ENCODE results near the gene NSMCE4A. TPM values are rescaled to one million over a fixed set of nuclear protein-coding genes. Genes with fewer than 3 reads are reported as not detected.

The NSMCE4A gene
- total RNA-seq, 2 experiments from 2014 or later = 34.2 to 36.5 TPM

GRCh38 chr10:121990015-121990677 is 15.1 kb upstream of the NSMCE4A start:
- no peak for ATAC-seq (ENCODE audit: poor library complexity)
- no peak for TF ChIP-seq CTCF (IDR thresholded peaks at IDR 0.05)
- DNase-seq = no peak
- H3K4me1 ChIP-seq (ENCODE audit: insufficient read depth, low read length) = no peaks in the 10 kb centered on the region
- H3K9me3 ChIP-seq (ENCODE audit: control insufficient read depth in 1 of 2, insufficient read depth in 1 of 2, low read length in 2 of 2) = peaks cover 5 to 9% of the 10 kb centered on the region in 2 experiments
- ChIA-PET POLR2A (no interaction called here), CTCF (no interaction called here)
- H3K27ac Mint-ChIP-seq = no peak overlapping the region
- peaks cover 5 to 10% of the 10 kb centered on the region in 2 experiments for H3K27me3 ChIP-seq (ENCODE audit: control insufficient read depth in 1 of 2, insufficient read depth in 2 of 2, low read length in 2 of 2)
- no peak overlapping the region for H3K4me3 Mint-ChIP-seq
- H3K27ac ChIP-seq (ENCODE audit: low read depth in 1 of 2, low read length in 2 of 2) = no peak overlapping the region
- H3K4me1 Mint-ChIP-seq (ENCODE audit: low read depth) = no peaks in the 10 kb centered on the region
- H3K27me3 Mint-ChIP-seq = peaks cover 58% of the 10 kb centered on the region
- no peaks in the 10 kb centered on the region for H3K36me3 Mint-ChIP-seq (ENCODE audit: low read depth)
- H3K4me3 ChIP-seq (ENCODE audit: low read length) = no peak overlapping the region
- peaks cover 4% of the 10 kb centered on the region for H3K9me3 Mint-ChIP-seq
- no peaks in the 10 kb centered on the region for H3K36me3 ChIP-seq (ENCODE audit: insufficient read depth, low read length)
- intact Hi-C loops (cut with DNase I, micrococcal nuclease) = no loop called here

- no peak within 1 kb of the TSS for H3K4me3 ChIP-seq (ENCODE audit: low read length)
- Mint-ChIP-seq H3K4me1 (ENCODE audit: low read depth) (no peaks in the 10 kb centered on the region), H3K27ac (no peak within 1 kb of the TSS), H3K27me3 (peaks cover 49% of the 10 kb centered on the region), H3K4me3 (no peak within 1 kb of the TSS), H3K36me3 (ENCODE audit: low read depth) (peaks cover 10% of the 10 kb centered on the region), H3K9me3 (peaks cover 12% of the 10 kb centered on the region)
- peaks cover 17 to 22% of the 10 kb centered on the region in 2 experiments for H3K9me3 ChIP-seq (ENCODE audit: control insufficient read depth in 1 of 2, insufficient read depth in 1 of 2, low read length in 2 of 2)
- no peak for ATAC-seq (ENCODE audit: poor library complexity)
- no peaks in the 10 kb centered on the region for H3K4me1 ChIP-seq (ENCODE audit: insufficient read depth, low read length)
- no peak within 1 kb of the TSS for H3K27ac ChIP-seq (ENCODE audit: low read depth in 1 of 2, low read length in 2 of 2)
- DNase-seq = no peak
- H3K27me3 ChIP-seq (ENCODE audit: control insufficient read depth in 1 of 2, insufficient read depth in 2 of 2, low read length in 2 of 2) = peaks cover 10 to 12% of the 10 kb centered on the region in 2 experiments
- ChIA-PET POLR2A (no interaction called here), CTCF (no interaction called here)
- TF ChIP-seq CTCF (IDR thresholded peaks at IDR 0.05) = no peak
- intact Hi-C loops (cut with DNase I, micrococcal nuclease) = no loop called here
- H3K36me3 ChIP-seq (ENCODE audit: insufficient read depth, low read length) = no peaks in the 10 kb centered on the region
Measured at GRCh38 chr10:121988361-121989324, 13.6 kb upstream of the NSMCE4A start, which contains the start of gene TACC2. Gene TACC2, plus strand, starts transcription at chr10:121989163. Its CDS starts 32,819 bp downstream, at chr10:122021982.

DNA sequence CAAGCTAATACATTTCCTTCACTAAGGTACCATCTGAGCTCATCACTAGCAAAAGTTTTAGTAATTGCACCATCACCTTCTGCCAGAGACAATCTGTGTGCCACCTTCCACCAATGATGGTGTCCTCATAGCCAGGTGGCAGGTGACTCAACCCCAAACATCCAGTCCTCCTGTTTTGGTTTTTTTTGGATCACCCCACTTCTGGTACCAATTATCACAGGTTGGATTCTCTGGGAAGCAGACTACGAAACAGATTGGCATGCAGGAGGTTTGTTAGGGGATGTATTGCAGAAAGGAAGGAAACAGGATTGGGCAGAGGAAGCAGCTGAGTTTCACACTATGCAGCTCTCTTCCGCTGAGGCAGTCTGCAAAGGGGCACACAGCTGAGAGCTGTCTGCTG is 9.4 kb upstream of the NSMCE4A start:
- no peak overlapping the region for H3K4me3 ChIP-seq (ENCODE audit: low read length)
- no peak for TF ChIP-seq CTCF (IDR thresholded peaks at IDR 0.05)
- Mint-ChIP-seq H3K27me3 (peaks cover 33% of the 10 kb centered on the region), H3K27ac (no peak overlapping the region), H3K4me3 (no peak overlapping the region), H3K36me3 (ENCODE audit: low read depth) (peaks cover 10% of the 10 kb centered on the region), H3K9me3 (peaks cover 12% of the 10 kb centered on the region), H3K4me1 (ENCODE audit: low read depth) (no peaks in the 10 kb centered on the region)
- no peak overlapping the region for H3K27ac ChIP-seq (ENCODE audit: low read depth in 1 of 2, low read length in 2 of 2)
- intact Hi-C loops (cut with DNase I, micrococcal nuclease) = no loop called here
- ATAC-seq (ENCODE audit: poor library complexity) = no peak
- H3K36me3 ChIP-seq (ENCODE audit: insufficient read depth, low read length) = no peaks in the 10 kb centered on the region
- H3K9me3 ChIP-seq (ENCODE audit: control insufficient read depth in 1 of 2, insufficient read depth in 1 of 2, low read length in 2 of 2) = peaks cover 17 to 22% of the 10 kb centered on the region in 2 experiments
- ChIA-PET CTCF (no interaction called here), POLR2A (no interaction called here)
- no peak for DNase-seq
- no peaks in the 10 kb centered on the region for H3K4me1 ChIP-seq (ENCODE audit: insufficient read depth, low read length)
- H3K27me3 ChIP-seq (ENCODE audit: control insufficient read depth in 1 of 2, insufficient read depth in 2 of 2, low read length in 2 of 2) = peaks cover 10% of the 10 kb centered on the region in 2 experiments

Data from CD4-positive, alpha-beta T cell (primary cell).